HUDEP-2 (cell line): ENCODE measurements around the gene TRPC6.

Experiments
- DNase-seq, 76 experiments: peaks; one replicate each; lab custom pipeline; 2025; ENCODE audit not compliant: unreplicated experiment in 76 of 76; lab: John Stamatoyannopoulos, UW

TRPC6 gene

GRCh38 chr11:101407324-101407723 is 176.5 kb downstream of the TRPC6 start:
- no peak for DNase-seq
